Fibroblast of skin of abdomen (primary cell): Measurements from ENCODE around the gene RAB21. TPM values are rescaled to one million over a fixed set of nuclear protein-coding genes. Genes with fewer than 3 reads are reported as not detected.

Experiments
- DNase-seq: peaks from one replicate; pipeline ENCODE4 v3.0.0-alpha.2; 2013
- polyA plus RNA-seq, 2 experiments: library from polyadenylated mRNA; unstranded; fragments of 120-200 nt; gene quantifications; one replicate each; pipeline ENCODE4 v1.2.1, GENCODE V29; 2013; ENCODE audit not compliant: insufficient read length in 2 of 2

RAB21 gene, protein sequence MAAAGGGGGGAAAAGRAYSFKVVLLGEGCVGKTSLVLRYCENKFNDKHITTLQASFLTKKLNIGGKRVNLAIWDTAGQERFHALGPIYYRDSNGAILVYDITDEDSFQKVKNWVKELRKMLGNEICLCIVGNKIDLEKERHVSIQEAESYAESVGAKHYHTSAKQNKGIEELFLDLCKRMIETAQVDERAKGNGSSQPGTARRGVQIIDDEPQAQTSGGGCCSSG
- 35.2 TPM for polyA plus RNA-seq (2013, experiment 1 of 2; ENCODE audit: insufficient read length)
- polyA plus RNA-seq (2013, experiment 2 of 2; ENCODE audit: insufficient read length) = 33.8 TPM

DNA sequence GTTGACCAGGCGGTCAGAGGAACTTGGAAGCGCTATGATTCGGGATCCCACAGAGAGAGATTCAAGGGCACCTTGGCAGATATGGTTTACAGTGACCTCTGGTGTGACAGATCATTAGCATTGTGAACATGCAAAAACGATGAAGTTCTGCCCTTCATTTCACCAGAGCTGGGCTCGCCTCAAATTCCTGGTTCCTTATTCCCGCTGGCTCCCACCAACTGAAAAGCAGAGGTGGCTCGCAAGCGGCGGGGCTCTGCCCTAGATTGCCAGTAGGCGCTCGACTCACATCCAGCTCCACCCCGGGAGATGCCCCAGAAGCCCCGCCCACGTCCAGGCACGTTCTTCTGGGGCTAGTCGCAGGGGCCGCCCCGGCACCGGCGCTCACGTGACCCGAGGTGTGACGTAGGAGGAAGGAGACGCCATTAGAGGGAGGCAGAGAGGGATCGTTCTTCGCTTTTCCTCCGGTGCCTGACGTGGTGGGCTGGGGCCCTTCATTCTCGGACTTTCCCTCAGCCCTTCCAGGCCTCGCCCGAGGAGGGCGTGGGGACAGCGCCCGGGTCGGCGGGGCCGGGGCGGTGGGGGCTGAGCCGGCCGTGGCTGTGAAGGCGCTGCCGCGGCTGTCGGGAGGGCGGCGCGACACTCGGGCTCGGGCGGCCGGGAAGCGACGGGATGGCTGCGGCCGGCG, at the start of gene RAB21:
RAB21 (plus strand) TSS at position 403 of the 685 bp plus-strand sequence; CDS start at position 670, 267 bp downstream.
- DNase-seq = peak; percentile 97

DNA sequence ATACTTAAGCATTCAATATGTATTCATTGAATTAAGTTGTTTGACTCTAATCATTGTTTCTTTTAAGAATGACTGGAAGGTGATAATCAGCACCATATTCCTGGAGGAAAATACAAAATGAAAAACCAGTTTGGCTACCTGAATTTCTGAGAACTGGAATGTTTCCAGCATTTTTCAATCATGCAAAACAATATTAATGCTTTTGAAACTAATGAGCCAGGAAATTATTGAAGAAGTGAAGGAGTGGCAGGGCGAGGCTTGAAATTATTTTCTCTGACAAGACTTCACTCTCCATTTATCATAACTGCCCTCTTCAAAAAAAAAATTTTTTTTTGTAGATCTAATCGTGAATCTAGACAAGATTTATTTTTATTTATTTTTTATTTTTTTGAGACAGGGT, 49.7 kb upstream of the RAB21 start:
- DNase-seq = no peak

DNA sequence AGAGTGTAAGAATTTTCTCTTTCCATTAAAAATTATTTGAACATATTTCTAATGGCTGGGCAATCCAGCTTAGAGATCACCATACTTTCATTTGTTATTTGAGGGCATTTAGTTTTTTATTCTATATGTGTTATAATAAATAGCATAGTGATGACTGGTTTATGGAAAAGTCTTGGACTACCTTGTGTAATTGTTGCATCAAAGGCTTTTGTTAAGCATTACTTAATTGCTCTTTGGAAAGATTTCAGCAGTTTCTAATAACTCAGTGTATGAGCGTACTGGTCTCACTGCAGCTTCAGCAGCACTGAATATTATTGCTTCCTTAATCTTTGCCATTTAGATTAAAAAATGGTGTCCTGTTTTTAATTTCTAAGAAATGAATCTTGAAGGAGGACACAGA, 46.0 kb upstream of the RAB21 start:
- peak; percentile 40 for DNase-seq

DNA sequence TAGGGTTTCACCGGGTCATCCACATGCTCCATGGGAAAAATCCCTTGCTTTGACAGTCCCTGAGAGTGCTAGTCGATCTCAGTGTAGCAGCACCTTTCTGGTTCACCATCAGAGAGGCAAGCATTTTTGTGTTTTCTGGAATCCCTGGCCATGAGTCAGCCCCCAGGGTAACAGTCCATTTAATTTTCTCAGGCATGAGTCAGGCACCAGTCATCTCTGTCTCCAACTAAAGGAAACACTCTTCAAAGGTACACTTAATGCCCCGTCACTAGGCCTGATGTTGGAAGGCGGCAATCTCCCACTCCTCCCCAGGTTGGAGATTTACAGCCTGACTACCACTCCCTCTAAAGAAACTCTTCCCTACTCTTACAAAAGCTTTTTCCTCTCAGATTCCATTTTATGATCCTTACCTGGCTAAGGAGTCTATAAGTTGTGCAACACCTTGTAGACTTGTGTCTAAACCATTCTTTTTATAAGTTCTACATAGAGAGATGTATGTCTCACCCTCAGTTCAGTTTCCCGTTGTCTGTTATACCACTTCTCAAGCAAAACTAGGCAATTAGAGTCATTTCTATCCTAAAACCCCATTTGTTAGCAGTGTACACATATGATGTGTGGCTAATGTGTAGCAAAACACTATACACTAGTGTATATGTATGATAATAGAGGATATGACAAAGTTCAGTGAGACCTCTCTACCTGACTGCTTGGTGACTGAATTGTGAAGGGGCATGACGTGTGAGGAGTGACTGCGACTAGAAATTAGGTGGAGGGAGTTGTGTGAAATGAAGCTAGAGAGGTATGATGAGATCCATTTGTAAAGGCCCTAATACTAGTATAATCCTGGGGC, 44.2 kb upstream of the RAB21 start:
- peak; percentile 88 for DNase-seq

DNA sequence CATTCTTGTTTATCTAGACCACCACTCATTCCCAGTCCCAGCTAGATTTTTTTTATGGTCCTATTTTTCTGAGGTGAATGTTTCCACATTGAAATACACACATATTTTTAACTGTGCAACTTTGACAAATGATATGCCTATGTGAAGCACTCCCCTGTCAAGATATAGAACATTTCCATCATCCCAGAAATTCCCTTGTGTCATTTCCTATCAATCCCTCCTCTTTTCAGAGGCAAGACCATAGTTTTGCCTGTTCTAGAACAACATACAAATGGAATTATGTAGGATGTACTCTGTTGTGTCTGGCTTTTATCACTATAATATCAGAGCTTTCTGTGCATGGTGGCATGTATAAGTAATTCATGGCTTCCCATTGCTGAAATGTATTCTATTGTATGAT, 36.1 kb upstream of the RAB21 start:
- DNase-seq = no peak

DNA sequence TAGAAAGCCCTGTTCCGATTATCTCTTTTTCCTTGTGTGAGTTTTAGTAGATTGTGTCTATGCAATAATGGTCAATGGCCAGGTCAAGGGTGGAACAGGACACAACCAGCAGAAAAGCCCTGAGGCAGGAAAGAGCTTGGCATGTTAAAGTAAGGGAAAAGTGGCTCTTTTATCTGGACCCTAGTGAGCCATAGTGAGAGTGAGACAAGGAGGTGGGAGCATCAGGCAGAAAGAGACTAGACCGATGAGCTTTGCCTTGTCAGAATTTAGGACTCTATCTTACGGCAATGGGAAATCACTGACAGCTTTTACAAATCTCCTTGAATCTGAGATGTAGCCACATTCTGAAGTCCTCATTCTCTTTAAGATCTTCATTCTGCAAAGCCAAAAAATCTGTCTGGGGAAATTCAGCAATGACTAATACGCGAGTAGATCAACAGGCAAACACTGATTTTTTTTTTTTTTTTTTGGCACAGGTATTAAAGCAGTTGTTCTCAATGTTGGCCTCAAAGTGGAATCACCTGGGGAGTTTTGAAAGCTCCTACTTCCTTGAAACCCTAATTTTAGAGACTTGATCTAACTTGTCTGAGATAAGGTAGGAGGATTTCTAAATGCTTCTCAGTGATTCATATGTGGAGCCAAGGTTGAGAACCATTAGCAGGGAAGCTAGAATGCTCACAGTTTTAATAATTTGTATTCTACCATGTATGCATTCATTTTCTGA, 34.9 kb upstream of the RAB21 start:
- no peak for DNase-seq

DNA sequence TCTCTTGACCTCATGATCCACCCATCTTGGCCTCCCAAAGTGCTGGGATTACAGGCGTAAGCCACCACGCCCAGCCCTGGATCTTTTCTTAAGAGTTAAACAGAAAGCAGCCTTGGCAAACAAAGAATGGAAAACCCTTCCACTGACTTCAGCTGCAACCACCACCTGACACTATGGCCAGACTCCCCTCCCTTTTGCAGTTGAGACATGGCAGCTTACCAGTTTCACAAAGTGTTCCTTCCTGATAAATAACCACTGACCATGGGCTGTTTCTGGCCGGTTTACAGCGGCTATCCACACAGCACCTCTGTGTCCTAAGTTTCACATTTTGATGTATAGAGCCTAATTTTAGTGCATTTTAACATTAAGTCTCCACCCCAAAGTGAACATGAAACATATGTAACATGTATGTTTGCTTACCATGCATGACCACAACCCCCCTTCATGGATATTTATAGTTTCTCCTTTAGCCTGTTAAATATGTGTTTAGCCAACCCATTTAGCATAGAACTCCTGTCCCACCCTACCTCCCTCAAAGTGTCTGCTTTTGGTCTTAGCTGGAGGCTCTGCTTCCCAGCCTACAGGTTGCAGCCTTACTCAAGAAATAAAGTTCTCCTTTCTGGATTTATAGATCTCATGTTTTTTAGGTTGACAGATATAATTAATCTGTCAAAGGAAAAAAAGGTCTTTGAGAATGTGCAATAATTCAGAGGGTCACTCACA, 32.7 kb upstream of the RAB21 start:
- no peak for DNase-seq

DNA sequence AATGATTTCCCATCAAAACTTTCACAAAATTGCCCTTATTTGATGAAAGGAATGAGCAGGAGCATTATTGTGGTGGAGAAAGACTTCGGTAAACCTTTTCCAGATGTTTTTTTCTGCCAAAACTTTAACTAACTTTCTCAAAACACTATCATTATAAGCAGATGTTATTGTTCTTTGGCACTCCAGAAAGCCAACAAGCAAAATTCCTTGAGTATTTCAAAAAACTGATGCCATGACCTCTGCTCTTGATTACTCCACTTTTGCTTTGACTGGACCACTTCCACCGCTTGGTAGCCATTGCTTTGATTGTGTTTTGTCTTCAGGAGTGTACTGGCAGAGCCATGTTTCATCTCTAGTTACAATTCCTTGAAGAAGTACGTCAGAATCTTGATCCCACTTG, 29.7 kb upstream of the RAB21 start:
- peak; percentile 42 for DNase-seq

DNA sequence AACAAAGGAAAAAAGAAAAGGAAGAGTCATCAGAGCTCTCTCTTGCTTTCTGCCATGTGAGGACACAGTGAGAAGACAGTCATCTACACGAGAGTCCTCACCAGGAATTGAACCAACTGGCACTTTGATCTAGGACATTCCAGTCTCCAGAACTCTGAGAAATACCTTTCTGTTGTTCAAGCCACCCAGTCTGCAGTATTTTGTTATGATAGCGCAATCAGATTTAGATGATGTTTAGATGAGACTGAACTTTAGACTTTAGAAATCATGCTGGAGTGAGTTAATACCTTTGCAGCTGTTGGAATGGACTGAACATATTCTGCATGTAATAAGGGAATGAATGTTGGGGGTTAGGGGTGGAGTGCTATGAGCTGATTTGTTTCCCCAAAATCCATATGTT, 28.1 kb upstream of the RAB21 start:
- DNase-seq = no peak

DNA sequence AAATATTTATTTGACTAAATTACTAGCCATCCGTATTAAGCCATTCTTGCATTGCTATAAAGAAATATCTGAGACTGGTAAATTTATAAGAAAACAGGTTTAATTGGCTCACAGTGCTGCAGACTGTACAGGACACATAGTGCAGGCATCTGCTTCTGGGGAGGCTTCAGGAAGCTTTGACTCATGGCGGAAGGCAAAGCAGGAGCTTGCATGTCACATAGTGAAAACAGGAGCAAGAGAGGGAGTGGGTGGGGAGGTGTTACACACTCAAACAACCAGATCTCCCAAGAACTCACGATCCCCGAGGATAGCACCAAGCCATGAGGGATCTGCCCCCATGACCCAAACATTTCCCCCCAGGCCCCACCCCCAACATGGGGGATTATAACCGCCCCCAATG, 26.7 kb upstream of the RAB21 start:
- no peak for DNase-seq

DNA sequence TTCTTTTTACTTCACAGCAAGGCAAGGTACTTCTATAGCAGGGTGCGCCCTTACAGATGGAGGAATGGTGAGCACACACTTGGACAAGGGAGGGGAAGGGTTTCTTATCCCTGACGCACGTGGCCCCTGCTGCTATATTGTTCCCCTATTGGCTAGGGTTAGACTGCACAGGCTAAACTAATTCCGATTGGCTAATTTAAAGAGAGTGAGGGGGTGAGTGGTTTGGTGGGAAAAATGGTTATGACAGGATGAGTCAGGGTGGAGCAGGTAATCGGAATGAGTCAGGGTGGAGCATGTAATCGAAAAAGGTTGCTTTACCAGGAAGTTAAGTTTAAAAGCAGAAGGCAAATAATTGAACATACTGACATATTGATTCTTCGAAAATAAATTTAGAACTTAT, 23.7 kb upstream of the RAB21 start:
- no peak for DNase-seq

DNA sequence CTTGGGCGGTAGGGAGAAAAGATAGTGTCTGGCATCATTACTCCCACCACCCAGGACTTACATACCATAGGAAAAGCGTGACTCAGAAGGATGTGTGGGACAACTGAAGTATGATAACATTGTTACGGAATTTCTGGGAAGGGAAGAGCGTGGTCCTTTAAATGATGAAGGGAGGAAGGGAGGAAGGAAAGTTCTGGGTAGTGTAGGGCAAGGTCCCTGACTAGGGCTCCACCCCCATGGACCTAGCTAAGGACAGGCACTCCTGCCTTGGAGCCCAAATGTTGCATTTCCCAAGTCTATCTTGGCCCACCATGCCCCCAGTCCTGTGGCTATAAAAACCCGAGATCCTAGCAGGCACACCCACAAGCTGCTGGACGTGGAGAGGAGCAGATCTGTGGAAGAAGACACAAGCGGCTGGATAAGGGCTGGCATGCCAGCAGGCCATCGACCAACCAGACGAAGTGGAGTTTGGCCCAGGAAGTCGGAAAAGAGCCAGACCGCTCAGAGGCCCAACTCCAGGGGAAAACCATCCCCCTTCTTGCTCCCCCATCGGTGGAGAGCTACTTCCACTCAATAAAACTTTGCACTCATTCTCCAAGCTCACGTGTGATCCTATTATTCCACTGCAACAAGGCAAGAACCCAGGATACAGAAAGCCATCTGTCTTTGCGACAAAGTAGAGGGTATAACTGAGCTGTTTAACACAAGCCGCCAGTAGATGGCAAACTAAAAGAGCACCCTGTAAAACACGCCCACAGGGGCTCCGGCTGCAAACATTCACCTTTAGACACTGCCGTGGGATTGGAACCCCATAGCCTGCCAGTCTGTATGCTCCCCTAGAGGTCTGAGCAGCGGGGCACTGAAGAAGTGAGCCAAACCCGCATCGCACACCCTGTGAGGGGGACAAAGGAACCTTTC, 23.0 kb upstream of the RAB21 start:
- DNase-seq = peak; percentile 71

DNA sequence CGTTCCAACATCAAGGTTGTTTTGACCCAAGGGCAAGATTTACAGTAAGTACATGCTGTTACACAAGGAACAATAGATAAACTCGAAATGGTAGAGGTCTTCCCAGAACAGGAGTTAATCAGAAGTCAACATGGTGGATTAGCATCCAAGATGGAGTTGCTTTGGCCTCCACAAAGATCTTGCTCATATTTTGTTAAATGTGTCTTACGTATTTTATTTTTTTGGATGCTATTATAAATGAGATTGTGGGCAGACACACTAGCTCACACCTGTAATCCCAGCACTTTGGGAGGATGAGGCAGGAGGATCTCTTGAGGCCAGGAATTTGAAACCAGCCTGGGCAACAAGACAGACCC, 22.3 kb upstream of the RAB21 start:
- DNase-seq = no peak

DNA sequence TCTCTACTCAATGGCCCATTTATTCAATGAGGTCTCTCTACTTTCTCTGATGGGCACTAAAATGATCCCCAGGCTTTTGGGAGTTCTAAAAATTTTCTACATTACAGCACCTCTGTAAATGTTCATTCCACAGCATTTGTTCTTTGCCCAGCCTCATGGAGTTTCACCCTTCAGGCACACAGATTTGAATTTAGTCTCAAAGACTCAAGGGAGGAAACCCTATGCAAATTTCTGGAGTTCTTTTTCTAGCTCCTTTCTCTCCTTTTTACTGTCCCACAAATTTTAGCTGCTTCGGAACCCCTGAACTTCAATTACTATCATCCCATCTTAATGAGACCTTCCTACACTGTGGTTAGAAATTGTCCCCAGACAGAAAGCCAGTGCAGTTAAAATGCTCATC, 17.5 kb upstream of the RAB21 start:
- DNase-seq = no peak

DNA sequence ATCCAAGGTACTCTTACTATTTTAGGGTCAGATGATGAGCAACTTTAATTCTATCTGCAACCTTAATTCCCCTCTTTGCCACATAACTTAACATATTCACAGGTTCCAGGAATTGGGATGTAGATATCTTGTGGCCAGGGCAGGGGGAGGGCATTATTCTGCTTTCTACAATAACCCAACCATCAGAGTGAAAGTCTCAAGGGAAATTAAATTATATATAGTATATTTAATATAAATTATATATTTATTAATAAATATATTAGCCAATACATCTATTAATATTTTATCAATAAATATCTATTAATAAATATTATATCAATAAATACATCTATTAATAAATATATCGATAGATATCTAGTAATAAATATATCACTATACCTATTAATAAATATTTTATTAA, 11.7 kb upstream of the RAB21 start:
- DNase-seq = no peak

DNA sequence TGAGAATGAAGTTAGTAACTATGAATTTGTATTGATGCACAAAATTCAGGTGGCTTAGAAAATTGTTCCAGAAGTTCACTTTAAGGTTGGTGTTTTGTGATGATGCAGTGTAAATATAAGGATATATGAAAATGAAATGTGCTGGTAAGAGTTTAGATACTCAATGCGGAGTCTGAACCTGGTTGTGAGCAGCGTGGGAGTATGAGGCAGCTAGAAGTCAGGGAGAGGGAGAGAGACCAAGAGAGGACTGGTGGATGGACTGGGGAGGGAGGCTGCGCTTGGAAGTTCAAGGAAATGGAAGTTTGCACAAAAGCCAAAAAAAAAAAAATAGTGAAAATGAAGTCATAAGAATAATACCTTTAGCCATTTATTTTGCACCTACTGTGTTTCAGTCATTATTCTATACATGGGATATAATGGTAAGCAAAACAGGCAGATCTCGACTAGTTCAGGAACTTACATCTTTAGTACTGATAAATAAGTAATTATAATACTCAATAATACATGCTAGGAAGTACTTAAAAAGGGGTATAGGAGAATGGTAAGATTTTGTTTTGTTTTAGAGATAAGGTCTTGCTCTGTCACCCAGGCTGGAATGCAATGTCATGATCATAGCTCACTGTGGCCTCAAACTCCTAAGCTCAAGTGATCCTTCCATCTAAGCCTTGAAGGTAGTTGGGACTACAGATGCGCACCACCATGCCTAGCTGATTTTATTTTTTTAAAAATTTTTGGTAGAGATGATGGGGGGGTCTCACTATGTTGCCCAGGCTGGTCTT, 10.0 kb upstream of the RAB21 start:
- no peak for DNase-seq

DNA sequence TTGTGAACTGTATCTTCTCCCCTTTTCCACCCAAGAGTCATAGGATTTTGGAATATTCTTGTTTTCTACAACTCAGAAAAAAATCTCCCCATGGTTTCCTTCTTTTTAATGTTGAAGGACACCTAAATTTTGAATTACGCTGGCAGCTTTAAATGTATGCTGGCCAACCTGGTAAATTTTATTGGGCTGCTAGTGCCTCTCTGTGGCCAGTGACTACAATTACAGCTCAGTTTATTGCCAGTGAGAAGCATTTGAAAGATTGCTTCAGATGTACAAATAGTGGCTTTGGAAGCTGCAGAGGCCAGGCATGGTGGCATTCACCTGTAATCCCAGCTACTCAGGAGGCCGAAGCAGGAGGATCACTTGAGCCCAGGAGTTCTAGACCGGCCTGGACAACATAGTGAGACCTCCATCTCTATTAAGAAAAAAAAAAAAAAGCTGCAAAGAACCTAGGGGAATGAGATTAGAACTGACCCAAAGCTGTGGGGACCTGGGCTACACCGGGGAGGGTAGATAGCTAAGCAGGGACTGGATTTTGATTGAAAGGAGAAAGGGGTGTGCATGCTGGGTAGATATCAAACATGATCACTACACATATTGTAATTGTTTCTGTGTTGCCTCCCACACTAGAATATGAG, 7.6 kb upstream of the RAB21 start:
- peak; percentile 62 for DNase-seq

DNA sequence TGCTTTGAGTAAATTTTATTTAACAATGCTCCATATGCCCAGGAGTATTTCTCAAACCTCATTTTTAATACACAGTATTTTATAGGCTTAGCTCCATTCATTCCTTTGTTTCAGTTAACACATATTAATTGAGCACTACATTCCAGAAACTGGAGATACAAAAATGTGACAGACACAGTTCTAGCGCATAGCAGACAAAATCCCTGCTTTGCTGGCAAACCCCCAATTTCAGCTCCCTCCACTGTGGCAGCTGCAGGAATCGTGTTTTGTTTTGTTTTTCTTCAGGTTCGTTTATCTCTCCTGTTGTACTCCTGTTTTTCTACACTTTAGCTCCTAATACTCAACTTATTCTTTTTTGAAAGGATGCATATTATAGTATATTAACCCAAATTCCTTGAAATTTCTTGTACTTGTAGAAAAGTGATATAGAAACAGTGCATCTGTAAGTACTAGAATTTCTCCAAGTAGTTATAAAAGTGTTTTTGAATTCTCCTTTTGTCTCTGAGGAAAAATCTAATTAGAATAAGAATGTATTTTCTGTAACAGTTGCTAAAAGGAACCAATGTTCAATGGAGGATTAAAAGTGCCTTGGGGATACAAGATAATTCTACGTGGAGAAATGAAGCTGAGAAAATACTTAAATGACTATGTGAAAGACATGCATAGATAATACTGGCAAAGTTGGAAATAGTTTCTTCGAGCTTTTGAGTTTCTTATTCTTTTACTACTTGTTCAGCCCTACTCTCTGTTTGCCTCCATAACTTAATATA, 6.4 kb upstream of the RAB21 start:
- DNase-seq = peak; percentile 10

DNA sequence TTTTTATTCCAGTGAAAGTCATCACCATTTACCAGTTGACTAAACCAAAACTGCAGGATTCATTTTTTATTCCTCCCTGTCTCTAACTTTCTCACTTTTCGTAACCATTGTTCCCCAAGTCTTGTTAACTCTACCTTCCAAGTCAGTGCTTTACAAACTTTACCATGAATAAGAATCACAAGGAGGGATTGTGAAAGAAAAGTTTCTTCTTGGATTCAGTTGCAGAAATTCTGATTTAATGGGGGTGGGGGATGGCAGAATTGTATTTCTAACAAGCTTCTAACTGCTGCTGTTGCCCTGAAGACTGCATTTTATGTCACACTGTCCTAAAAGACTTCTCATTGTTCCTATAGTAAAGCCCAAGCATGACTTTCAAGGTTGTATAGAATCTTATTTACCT, 5.0 kb upstream of the RAB21 start:
- DNase-seq = no peak
